PC-3 (cell line): ENCODE data around the gene UBE2D4.
"Not testable (repeated sequence)": the region's sequence is repeated elsewhere in the genome, so short reads cannot be mapped to it uniquely, and the experiment has no call there.

Source experiments
- CTCF ChIP-seq: fragments of 300-600 bp; sonication (generic); conservative IDR thresholded peaks from 2 replicates; pipeline ENCODE4 v1.5.1; 2017; ENCODE audit warnings: antibody characterized with exemption, low read depth, mild to moderate bottlenecking, low read length
- EZH2phosphoT487 ChIP-seq: fragments of 300-600 bp; sonication (generic); IDR thresholded peaks from 2 replicates; pipeline ENCODE4 v1.6.1; 2018; ENCODE audit warnings: mild to moderate bottlenecking, antibody characterized with exemption, low read length, borderline replicate concordance

GRCh38 chr7:43966392-43966791 is 40.2 kb downstream of the UBE2D4 start:
- TF ChIP-seq CTCF, EZH2phosphoT487: not testable (repeated sequence)
